Kidney (tissue), 14 donors: Measurements from ENCODE around the gene CGB5. TPM values are rescaled to one million over a fixed set of nuclear protein-coding genes. Genes with fewer than 3 reads are reported as not detected.

Experiments used
- DNase-seq, 5 donors: peaks; one replicate each; pipeline ENCODE4 v3.0.0-alpha.2; 2013 to 2020
- FAIRE-seq: peaks from 2 replicates; lab custom pipeline; 2012; peaks lifted over from hg19 to GRCh38; lab: Jason Lieb, UNC
- H3K27ac ChIP-seq, 2 donors: one replicate each; pipeline ENCODE4 v1.7.0; 2013; ENCODE audit warnings: low read depth in 2 of 2, low read length in 2 of 2, inconsistent platforms in 1 of 2
- H3K27me3 ChIP-seq: one replicate; pipeline ENCODE4 v1.7.1; 2013; ENCODE audit warnings: low read length, inconsistent platforms; ENCODE audit not compliant: control insufficient read depth, insufficient read depth
- H3K36me3 ChIP-seq, 3 donors: one replicate each; pipeline versions ENCODE4 v1.7.0 to v1.7.1; 2013; ENCODE audit warnings: low read length in 3 of 3, control low read depth in 1 of 3, inconsistent platforms in 1 of 3; ENCODE audit not compliant: insufficient read depth in 3 of 3, control insufficient read depth in 2 of 3
- H3K4me1 ChIP-seq, 3 donors: one replicate each; pipeline versions ENCODE4 v1.7.0 to v1.7.1; 2013; ENCODE audit warnings: low read length in 3 of 3, inconsistent platforms in 1 of 3, low read depth in 1 of 3; ENCODE audit not compliant: control insufficient read depth in 2 of 3, insufficient read depth in 2 of 3
- H3K4me3 ChIP-seq, 3 donors: one replicate each; pipeline versions ENCODE4 v1.7.0 to v1.8.1; 2013; ENCODE audit warnings: low read length in 3 of 3, control low read depth in 1 of 3, inconsistent platforms in 1 of 3
- H3K9ac ChIP-seq, 3 donors: one replicate each; pipeline versions ENCODE4 v1.7.0 to v1.7.1; 2013; ENCODE audit warnings: low read length in 3 of 3, control low read depth in 1 of 3, inconsistent platforms in 1 of 3
- H3K9me3 ChIP-seq, 3 donors: one replicate each; pipeline versions ENCODE4 v1.7.0 to v1.7.1; 2013; ENCODE audit warnings: low read length in 3 of 3, control low read depth in 1 of 3, inconsistent platforms in 1 of 3; ENCODE audit not compliant: control insufficient read depth in 2 of 3, insufficient read depth in 1 of 3
- intact Hi-C: fragments of 100-400 bp; cut with DNase I; formaldehyde crosslinking; loops from one replicate; pipeline ENCODE4 v1.11.1; 2022
- polyA plus RNA-seq: library from polyadenylated mRNA; stranded (reverse); fragments of 350-450 nt; fragmentation: Illumina TruSeq; extraction: RNeasy Lipid Tissue Mini Kit (QIAGEN cat#74804); gene quantifications from one replicate; pipeline ENCODE4 v1.2.3, GENCODE V29; 2014; ENCODE audit warnings: low read depth, low replicate concordance; ENCODE audit not compliant: insufficient read depth
- total RNA-seq: library from RNA; stranded (reverse); fragmentation: NEBNext Ultra II Directional; extraction: Animal tissue kit (Norgen Biotek cat#: 25700); gene quantifications from one replicate; pipeline ENCODE4 v1.2.1, GENCODE V29; 2021
- TF ChIP-seq, protein P1 (sequence below): IDR thresholded peaks from 3 replicates; pipeline ENCODE4 v1.5.1; 2012; ENCODE audit warnings: mild to moderate bottlenecking, moderate library complexity, borderline replicate concordance; ENCODE audit not compliant: insufficient read depth; ENCODE audit errors: extremely low read depth
- donor health status: control.
- donor health status: control.
- donor health status: control.
- donor health status: control.
- donor health status: control.
- donor health status: DM: yes; HTN: yes; CAD: no.
- donor health status: Normal renal cell carcinoma (clear cell type).

Gene CGB5
- total and polyA plus RNA-seq, 2 donors from 2014 or later = not detected

GRCh38 chr19:49064029-49064629 is 20.5 kb downstream of the CGB5 start:
- Histone ChIP-seq H3K36me3 (no peaks in the 10 kb centered on the region), H3K9ac (no peak overlapping the region), H3K27me3 (peaks cover 2% of the 10 kb centered on the region), H3K4me1 (no peaks in the 10 kb centered on the region), H3K27ac (no peak overlapping the region), H3K9me3 (no peaks in the 10 kb centered on the region), H3K4me3 (no peak overlapping the region)
- FAIRE-seq (no peak), DNase-seq (no peak)
- intact Hi-C loops = no loop called here
- TF ChIP-seq, protein P1, sequence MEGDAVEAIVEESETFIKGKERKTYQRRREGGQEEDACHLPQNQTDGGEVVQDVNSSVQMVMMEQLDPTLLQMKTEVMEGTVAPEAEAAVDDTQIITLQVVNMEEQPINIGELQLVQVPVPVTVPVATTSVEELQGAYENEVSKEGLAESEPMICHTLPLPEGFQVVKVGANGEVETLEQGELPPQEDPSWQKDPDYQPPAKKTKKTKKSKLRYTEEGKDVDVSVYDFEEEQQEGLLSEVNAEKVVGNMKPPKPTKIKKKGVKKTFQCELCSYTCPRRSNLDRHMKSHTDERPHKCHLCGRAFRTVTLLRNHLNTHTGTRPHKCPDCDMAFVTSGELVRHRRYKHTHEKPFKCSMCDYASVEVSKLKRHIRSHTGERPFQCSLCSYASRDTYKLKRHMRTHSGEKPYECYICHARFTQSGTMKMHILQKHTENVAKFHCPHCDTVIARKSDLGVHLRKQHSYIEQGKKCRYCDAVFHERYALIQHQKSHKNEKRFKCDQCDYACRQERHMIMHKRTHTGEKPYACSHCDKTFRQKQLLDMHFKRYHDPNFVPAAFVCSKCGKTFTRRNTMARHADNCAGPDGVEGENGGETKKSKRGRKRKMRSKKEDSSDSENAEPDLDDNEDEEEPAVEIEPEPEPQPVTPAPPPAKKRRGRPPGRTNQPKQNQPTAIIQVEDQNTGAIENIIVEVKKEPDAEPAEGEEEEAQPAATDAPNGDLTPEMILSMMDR = no peak

DNA sequence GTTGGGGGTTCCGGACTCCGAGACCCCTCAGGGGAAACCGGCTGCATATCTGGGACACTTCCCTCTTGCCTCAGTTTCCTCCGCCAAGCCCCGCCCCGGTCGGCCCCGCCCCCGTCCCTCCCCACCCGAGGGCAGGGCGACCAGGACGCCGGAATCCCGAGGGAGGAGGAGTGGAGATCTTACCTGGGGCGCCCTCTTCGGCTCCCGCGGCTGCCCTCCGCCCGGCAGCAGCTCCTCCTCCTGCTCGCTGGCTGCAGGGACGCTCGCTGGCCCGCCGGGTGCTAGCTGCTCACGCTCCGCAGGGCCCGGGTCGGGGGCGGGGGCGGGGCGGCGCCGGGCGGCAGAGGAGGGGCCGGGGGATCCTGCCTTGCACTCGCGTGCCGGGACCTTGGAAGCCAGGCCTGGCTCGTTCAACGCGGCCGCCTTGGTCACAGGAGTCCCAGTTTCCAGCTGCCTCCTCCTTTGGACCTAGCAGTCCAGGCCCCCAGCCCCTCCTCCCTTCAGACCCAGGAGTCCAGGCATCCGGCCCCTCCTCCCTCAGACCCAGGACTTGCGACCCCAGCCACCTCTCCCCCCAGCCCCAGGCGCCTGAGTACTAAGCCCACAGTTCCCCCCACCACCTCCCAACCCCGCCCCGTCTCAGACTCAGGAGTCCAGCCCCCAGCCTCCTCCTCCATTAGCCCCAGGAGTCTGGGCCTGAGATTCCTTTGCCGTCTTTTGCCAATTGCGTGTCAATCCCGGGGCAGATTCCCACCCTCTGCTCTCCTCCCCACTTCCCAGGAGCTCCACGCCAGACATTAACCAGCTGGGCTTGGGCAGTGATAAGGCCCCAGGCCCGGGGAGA is 21.3 kb downstream of the CGB5 start, which contains the start of gene NTF4:
NTF4 (minus strand) TSS at position 51 of the 844 bp plus-strand sequence. CDS start 2,821 bp downstream, outside the sequence.
- FAIRE-seq (no peak), DNase-seq (peak; percentile 76 to 89 (median 86))
- peaks cover 2% of the 10 kb centered on the region for H3K27me3 ChIP-seq
- no peaks in the 10 kb centered on the region for H3K4me1 ChIP-seq
- no peak within 1 kb of the TSS for H3K4me3 ChIP-seq
- intact Hi-C loops = no loop called here
- no peak within 1 kb of the TSS for H3K9ac ChIP-seq
- no peak within 1 kb of the TSS for H3K27ac ChIP-seq
- TF ChIP-seq, protein P1 = no peak
- no peaks in the 10 kb centered on the region for H3K36me3 ChIP-seq
- no peaks in the 10 kb centered on the region for H3K9me3 ChIP-seq

GRCh38 chr19:49065905-49066512 is 22.4 kb downstream of the CGB5 start:
- no peak overlapping the region for H3K9ac ChIP-seq
- H3K9me3 ChIP-seq = no peaks in the 10 kb centered on the region
- intact Hi-C loops = no loop called here
- H3K27ac ChIP-seq = no peak overlapping the region
- no peaks in the 10 kb centered on the region for H3K4me1 ChIP-seq
- peak in 1 of 5 donors; percentile 57 for DNase-seq
- TF ChIP-seq, protein P1 = no peak
- H3K36me3 ChIP-seq = no peaks in the 10 kb centered on the region
- peaks cover 2% of the 10 kb centered on the region for H3K27me3 ChIP-seq
- no peak for FAIRE-seq
- no peak overlapping the region for H3K4me3 ChIP-seq
